Sigmoid colon (tissue), 4 donors: ENCODE measurements around the gene KCNMB3.

ENCODE experiments used
- CTCF ChIP-seq, 4 experiments: fragments of 450-650 bp in 3 of 4; fragments of 200-600 bp in 1 of 4; IDR thresholded peaks; one replicate each; pipeline ENCODE4 v1.5.1; 2016 to 2019; ENCODE audit warnings: antibody characterized with exemption in 4 of 4, mild to moderate bottlenecking in 3 of 4, moderate library complexity in 2 of 4
- EP300 ChIP-seq, 4 donors: sonication (generic); formaldehyde crosslinking; IDR thresholded peaks; one replicate each; pipeline ENCODE4 v1.6.1; 2017; ENCODE audit warnings: antibody characterized with exemption in 4 of 4
- POLR2A ChIP-seq, 2 donors: fragments of 450-650 bp; IDR thresholded peaks; one replicate each; pipeline ENCODE4 v1.6.1; 2016; ENCODE audit warnings: antibody characterized with exemption in 2 of 2, mild to moderate bottlenecking in 2 of 2, moderate library complexity in 2 of 2
- POLR2AphosphoS5 ChIP-seq, 4 donors: sonication (generic); formaldehyde crosslinking; IDR thresholded peaks; one replicate each; pipeline ENCODE4 v1.6.1; 2017; ENCODE audit warnings: antibody characterized with exemption in 4 of 4

- TF ChIP-seq CTCF (IDR thresholded peaks at IDR 0.05) (no peak), EP300 (IDR thresholded peaks at IDR 0.05) (no peak), POLR2AphosphoS5 (IDR thresholded peaks at IDR 0.05) (no peak), POLR2A (IDR thresholded peaks at IDR 0.05) (no peak)
Measured at GRCh38 chr3:179278932-179279693, 28.2 kb upstream of the KCNMB3 start.
